ENCODE measurements around the gene LNPK.
"Not testable (repeated sequence)": the region's sequence is repeated elsewhere in the genome, so short reads cannot be mapped to it uniquely, and the experiment has no call there.

Gene LNPK

DNA sequence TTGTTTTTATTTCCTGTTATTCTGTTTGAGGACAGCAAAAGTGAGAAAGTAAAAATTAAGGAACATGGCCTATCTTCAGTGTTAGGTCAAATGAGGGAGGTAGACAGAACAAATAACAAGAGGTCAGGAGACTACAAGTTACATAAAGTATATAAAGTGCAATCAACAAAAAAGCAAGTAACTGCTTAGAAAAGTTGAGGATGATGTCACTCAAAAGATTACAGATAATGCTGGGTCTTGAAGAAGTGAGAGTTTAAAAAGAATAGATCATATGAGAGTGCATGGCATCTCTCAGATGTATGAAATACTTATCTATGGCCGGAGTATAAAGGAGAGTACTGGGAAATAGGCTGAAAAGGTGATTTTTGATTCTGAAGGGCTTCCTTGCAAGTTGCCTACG lies 79.9 kb downstream of the LNPK start:
- Histone ChIP-seq H2AFZ (ENCODE audit: low read length) (no peak overlapping the region), H4K20me1 (ENCODE audit: insufficient read depth, low read length) (no peaks in the 10 kb centered on the region), H3K27ac (ENCODE audit: low read length) (no peak overlapping the region), H3K4me1 (ENCODE audit: low read length) (no peaks in the 10 kb centered on the region), H3K4me3 (ENCODE audit: low read length) (no peak overlapping the region), H3K4me2 (ENCODE audit: low read depth, low read length) (no peak overlapping the region), H3K36me3 (replicated peaks; ENCODE audit: insufficient read depth, low read length) (no peaks in the 10 kb centered on the region), H3K9ac (ENCODE audit: low read length) (no peak overlapping the region), H3F3A (ENCODE audit: insufficient read depth, low read length) (no peaks in the 10 kb centered on the region), H3K27me3 (replicated peaks; ENCODE audit: insufficient read depth, low read length) (no peaks in the 10 kb centered on the region), H3K79me2 (ENCODE audit: low read length) (no peaks in the 10 kb centered on the region), H3K9me3 (replicated peaks; ENCODE audit: insufficient read depth, low read length) (no peaks in the 10 kb centered on the region), H3K9me2 (replicated peaks; ENCODE audit: insufficient read depth, low read length) (no peaks in the 10 kb centered on the region)
- no peak for TF ChIP-seq EZH2 (optimal IDR thresholded peaks at IDR 0.05; ENCODE audit: low read depth, low read length)
- TF ChIP-seq, protein P1, sequence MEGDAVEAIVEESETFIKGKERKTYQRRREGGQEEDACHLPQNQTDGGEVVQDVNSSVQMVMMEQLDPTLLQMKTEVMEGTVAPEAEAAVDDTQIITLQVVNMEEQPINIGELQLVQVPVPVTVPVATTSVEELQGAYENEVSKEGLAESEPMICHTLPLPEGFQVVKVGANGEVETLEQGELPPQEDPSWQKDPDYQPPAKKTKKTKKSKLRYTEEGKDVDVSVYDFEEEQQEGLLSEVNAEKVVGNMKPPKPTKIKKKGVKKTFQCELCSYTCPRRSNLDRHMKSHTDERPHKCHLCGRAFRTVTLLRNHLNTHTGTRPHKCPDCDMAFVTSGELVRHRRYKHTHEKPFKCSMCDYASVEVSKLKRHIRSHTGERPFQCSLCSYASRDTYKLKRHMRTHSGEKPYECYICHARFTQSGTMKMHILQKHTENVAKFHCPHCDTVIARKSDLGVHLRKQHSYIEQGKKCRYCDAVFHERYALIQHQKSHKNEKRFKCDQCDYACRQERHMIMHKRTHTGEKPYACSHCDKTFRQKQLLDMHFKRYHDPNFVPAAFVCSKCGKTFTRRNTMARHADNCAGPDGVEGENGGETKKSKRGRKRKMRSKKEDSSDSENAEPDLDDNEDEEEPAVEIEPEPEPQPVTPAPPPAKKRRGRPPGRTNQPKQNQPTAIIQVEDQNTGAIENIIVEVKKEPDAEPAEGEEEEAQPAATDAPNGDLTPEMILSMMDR (IDR thresholded peaks at IDR 0.05; ENCODE audit: low read length) = no peak
- no peak for TF ChIP-seq EZH2phosphoT487 (IDR thresholded peaks at IDR 0.05; ENCODE audit: low read length)
- no peak for DNase-seq

DNA sequence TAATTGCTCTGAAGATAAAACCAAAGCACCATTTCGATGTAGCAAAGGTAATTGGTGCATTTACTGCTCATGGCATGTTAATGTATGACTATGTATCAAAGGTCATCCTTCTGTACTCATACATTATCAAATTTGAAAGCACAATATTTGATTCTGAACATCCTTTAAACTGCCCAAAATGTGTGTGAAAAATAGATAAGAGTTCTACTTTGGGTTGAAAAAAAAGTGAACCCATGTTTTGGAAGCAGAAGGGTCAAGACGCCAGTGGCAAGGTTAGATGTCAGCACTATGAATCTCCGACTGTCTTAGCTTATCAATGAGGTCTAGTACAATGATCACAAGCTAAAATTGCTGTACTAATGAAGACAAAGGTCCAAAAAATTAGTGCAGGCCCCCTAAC lies 83.1 kb downstream of the LNPK start:
- no peaks in the 10 kb centered on the region for H3K27me3 ChIP-seq (replicated peaks; ENCODE audit: insufficient read depth, low read length)

DNA sequence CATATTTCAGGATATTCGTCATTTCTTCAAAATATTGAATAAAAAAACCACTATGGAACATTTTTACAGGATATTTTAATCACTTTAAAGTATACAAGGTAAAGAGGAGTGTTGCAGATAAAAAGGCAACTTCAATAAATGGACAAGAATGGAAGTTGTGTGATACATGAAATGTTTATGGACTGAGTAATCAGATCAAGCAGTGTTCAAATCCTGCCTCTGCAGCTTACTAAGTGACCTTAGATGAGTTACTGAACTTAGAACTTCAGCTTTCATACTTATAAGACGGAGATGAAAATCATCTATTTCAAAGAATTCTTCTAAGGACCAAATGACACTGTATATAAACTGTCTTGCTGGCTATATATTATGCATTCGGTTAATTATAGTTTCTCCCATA lies 87.2 kb downstream of the LNPK start:
- Histone ChIP-seq H3K4me3 (ENCODE audit: low read length) (no peak overlapping the region), H3K9me3 (replicated peaks; ENCODE audit: insufficient read depth, low read length) (no peaks in the 10 kb centered on the region), H3K27ac (ENCODE audit: low read length) (no peak overlapping the region), H3F3A (ENCODE audit: insufficient read depth, low read length) (no peaks in the 10 kb centered on the region), H3K4me2 (ENCODE audit: low read depth, low read length) (no peak overlapping the region), H3K36me3 (replicated peaks; ENCODE audit: insufficient read depth, low read length) (no peaks in the 10 kb centered on the region), H4K20me1 (ENCODE audit: insufficient read depth, low read length) (no peaks in the 10 kb centered on the region), H3K9me2 (replicated peaks; ENCODE audit: insufficient read depth, low read length) (no peaks in the 10 kb centered on the region), H3K27me3 (replicated peaks; ENCODE audit: insufficient read depth, low read length) (no peaks in the 10 kb centered on the region), H2AFZ (ENCODE audit: low read length) (no peak overlapping the region), H3K4me1 (ENCODE audit: low read length) (no peaks in the 10 kb centered on the region), H3K9ac (ENCODE audit: low read length) (no peak overlapping the region), H3K79me2 (ENCODE audit: low read length) (no peaks in the 10 kb centered on the region)
- no peak for DNase-seq
- TF ChIP-seq EZH2phosphoT487 (IDR thresholded peaks at IDR 0.05; ENCODE audit: low read length) = no peak

More for the DNA sequence above, 83.1 kb downstream of the LNPK start:
- Histone ChIP-seq H3K9me2 (replicated peaks; ENCODE audit: insufficient read depth, low read length) (no peaks in the 10 kb centered on the region), H3K4me2 (ENCODE audit: low read depth, low read length) (no peak overlapping the region), H3K9me3 (replicated peaks; ENCODE audit: insufficient read depth, low read length) (no peaks in the 10 kb centered on the region), H3K4me3 (ENCODE audit: low read length) (no peak overlapping the region), H3K27ac (ENCODE audit: low read length) (no peak overlapping the region), H3K79me2 (ENCODE audit: low read length) (no peaks in the 10 kb centered on the region), H3K9ac (ENCODE audit: low read length) (no peak overlapping the region), H3K4me1 (ENCODE audit: low read length) (no peaks in the 10 kb centered on the region), H3F3A (ENCODE audit: insufficient read depth, low read length) (no peaks in the 10 kb centered on the region), H4K20me1 (ENCODE audit: insufficient read depth, low read length) (no peaks in the 10 kb centered on the region), H2AFZ (ENCODE audit: low read length) (no peak overlapping the region), H3K36me3 (replicated peaks; ENCODE audit: insufficient read depth, low read length) (no peaks in the 10 kb centered on the region)
- TF ChIP-seq, protein P1 (IDR thresholded peaks at IDR 0.05; ENCODE audit: low read length) = no peak
- TF ChIP-seq EZH2 (optimal IDR thresholded peaks at IDR 0.05; ENCODE audit: low read depth, low read length) (no peak), EZH2phosphoT487 (IDR thresholded peaks at IDR 0.05; ENCODE audit: low read length) (no peak)
- no peak for DNase-seq

DNA sequence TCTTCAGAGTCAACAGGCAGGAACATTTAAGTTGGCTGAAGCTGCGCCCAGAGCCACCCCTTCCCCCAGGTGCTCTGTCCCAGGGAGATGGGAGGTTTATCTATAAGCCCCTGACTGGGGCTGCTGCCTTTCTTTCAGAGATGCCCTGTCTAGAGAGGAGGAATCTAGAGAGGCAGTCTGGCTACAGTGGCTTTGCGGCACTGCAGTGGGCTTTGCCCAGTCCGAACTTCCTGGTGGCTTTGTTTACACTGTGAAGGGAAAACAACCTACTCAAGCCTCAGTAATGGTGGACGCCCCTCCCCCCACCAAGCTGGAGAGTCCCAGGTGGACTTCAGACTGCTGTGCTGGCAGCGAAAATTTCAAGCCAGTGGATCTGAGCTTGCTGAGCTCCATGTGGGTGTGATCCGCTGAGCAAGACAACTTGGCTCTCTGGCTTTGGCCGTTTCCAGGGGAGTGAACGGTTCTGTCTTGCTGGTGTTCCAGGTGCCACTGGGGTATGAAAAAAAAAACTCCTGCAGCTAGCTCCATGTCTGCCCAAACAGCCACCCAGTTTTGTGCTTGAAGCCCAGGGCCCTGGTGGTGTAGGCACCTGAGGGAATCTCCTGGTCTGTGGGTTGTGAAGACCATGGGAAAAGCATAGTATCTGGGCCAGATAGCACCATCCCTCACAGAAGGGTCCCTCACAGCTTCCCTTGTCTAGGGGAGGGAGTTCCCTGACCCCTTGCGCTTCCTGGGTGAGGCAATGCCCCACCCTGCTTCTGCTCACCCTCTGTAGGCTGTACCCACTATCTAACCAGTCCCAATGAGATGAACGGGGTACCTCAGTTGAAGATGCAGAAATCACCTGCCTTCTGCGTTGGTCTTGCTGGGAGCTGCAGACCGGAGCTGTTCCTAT lies 88.0 kb downstream of the LNPK start:
- H3F3A ChIP-seq (ENCODE audit: insufficient read depth, low read length); H3K36me3 ChIP-seq (replicated peaks; ENCODE audit: insufficient read depth, low read length); DNase-seq; H3K9me3 ChIP-seq (replicated peaks; ENCODE audit: insufficient read depth, low read length); H3K4me2 ChIP-seq (ENCODE audit: low read depth, low read length); H2AFZ ChIP-seq (ENCODE audit: low read length); H3K27me3 ChIP-seq (replicated peaks; ENCODE audit: insufficient read depth, low read length); H3K4me3 ChIP-seq (ENCODE audit: low read length); H3K9me2 ChIP-seq (replicated peaks; ENCODE audit: insufficient read depth, low read length); H3K4me1 ChIP-seq (ENCODE audit: low read length); H4K20me1 ChIP-seq (ENCODE audit: insufficient read depth, low read length); H3K79me2 ChIP-seq (ENCODE audit: low read length); H3K27ac ChIP-seq (ENCODE audit: low read length); H3K9ac ChIP-seq (ENCODE audit: low read length): not testable (repeated sequence)

DNA sequence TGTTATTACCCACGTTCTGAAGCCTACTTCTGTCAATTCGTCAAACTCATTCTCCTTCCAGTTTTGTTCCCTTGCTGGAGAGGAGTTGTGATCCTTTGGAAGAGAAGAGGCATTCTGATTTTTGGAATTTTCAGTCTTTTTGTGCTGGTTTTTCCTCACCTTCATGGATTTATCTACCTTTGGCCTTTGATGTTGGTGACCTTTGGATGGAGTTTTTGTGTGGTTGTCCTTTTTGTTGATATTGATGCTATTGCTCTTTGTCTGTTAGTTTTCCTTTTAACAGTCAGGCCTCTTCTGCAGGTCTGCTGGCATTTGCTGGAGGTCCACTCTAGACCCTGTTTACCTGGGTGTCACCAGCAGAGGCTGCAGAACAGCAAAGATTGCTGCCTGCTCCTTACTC lies 88.8 kb downstream of the LNPK start:
- not testable (repeated sequence) for H3K9ac ChIP-seq (ENCODE audit: low read length); H3K4me1 ChIP-seq (ENCODE audit: low read length); H4K20me1 ChIP-seq (ENCODE audit: insufficient read depth, low read length); H3F3A ChIP-seq (ENCODE audit: insufficient read depth, low read length); H3K27ac ChIP-seq (ENCODE audit: low read length); DNase-seq; H2AFZ ChIP-seq (ENCODE audit: low read length); H3K9me3 ChIP-seq (replicated peaks; ENCODE audit: insufficient read depth, low read length); H3K9me2 ChIP-seq (replicated peaks; ENCODE audit: insufficient read depth, low read length); H3K36me3 ChIP-seq (replicated peaks; ENCODE audit: insufficient read depth, low read length); H3K27me3 ChIP-seq (replicated peaks; ENCODE audit: insufficient read depth, low read length); H3K79me2 ChIP-seq (ENCODE audit: low read length); H3K4me2 ChIP-seq (ENCODE audit: low read depth, low read length); H3K4me3 ChIP-seq (ENCODE audit: low read length)
